ENCODE results near the gene PPP1R1B.

Gene PPP1R1B

GRCh38 chr17:39683295-39683939 lies 56.7 kb downstream of the PPP1R1B start:
- Histone ChIP-seq H3K27ac (ENCODE audit: low read length, poor library complexity, severe bottlenecking) (no peak overlapping the region), H3K79me1 (replicated peaks; ENCODE audit: low read length, poor library complexity, severe bottlenecking) (no peaks in the 10 kb centered on the region), H3K4me1 (ENCODE audit: control insufficient read depth, insufficient read depth, low read depth, low read length) (peaks cover 2% of the 10 kb centered on the region), H2BK120ac (ENCODE audit: low read depth, low read length) (no peak overlapping the region), H4K91ac (ENCODE audit: low read length) (no peak overlapping the region), H2BK5ac (ENCODE audit: low read depth, low read length, poor library complexity, severe bottlenecking) (no peak overlapping the region), H3K36me3 (ENCODE audit: control insufficient read depth in 1 of 2, insufficient read depth in 2 of 2, low read depth in 1 of 2, low read length in 2 of 2) (peaks cover 26 to 33% of the 10 kb centered on the region in 2 experiments), H3K9ac (ENCODE audit: low read length) (no peak overlapping the region), H3K4me2 (ENCODE audit: low read length, poor library complexity, severe bottlenecking) (no peak overlapping the region), H3K14ac (ENCODE audit: low read length in 2 of 2) (no peak overlapping the region), H3K4me3 (ENCODE audit: insufficient read depth in 1 of 2, low read depth in 1 of 2, low read length in 2 of 2) (no peak overlapping the region), H3K23ac (ENCODE audit: low read length in 2 of 2) (no peak overlapping the region), H2AK5ac (ENCODE audit: low read length, severe bottlenecking) (no peak overlapping the region), H3K27me3 (ENCODE audit: control insufficient read depth in 1 of 2, insufficient read depth in 1 of 2, low read length in 2 of 2) (no peaks in the 10 kb centered on the region), H3K18ac (ENCODE audit: low read depth in 1 of 2, low read length in 2 of 2) (no peak overlapping the region), H2AFZ (ENCODE audit: low read depth, low read length) (no peak overlapping the region), H2BK12ac (ENCODE audit: low read length in 2 of 2) (no peak overlapping the region), H3K9me3 (ENCODE audit: control insufficient read depth, low read length) (no peaks in the 10 kb centered on the region), H3K4ac (ENCODE audit: low read depth in 1 of 2, low read length in 2 of 2) (no peak overlapping the region), H4K8ac (ENCODE audit: low read length) (no peak overlapping the region), H2BK15ac (ENCODE audit: low read depth, poor library complexity, severe bottlenecking) (no peak overlapping the region)
- DNase-seq: no peak
- WGBS: 91% methylated on average over 8 of the region's 9 CpGs

GRCh38 chr17:39684369-39685192 lies 57.8 kb downstream of the PPP1R1B start:
- H3K18ac ChIP-seq (ENCODE audit: low read depth in 1 of 2, low read length in 2 of 2): no peak overlapping the region
- H3K36me3 ChIP-seq (ENCODE audit: control insufficient read depth in 1 of 2, insufficient read depth in 2 of 2, low read depth in 1 of 2, low read length in 2 of 2): peaks cover 26 to 27% of the 10 kb centered on the region in 2 experiments
- H3K4me1 ChIP-seq (ENCODE audit: control insufficient read depth, insufficient read depth, low read depth, low read length): peaks cover 4% of the 10 kb centered on the region
- H3K14ac ChIP-seq (ENCODE audit: low read length in 2 of 2): no peak overlapping the region
- no peak overlapping the region for H4K91ac ChIP-seq (ENCODE audit: low read length)
- H2BK120ac ChIP-seq (ENCODE audit: low read depth, low read length): no peak overlapping the region
- H4K8ac ChIP-seq (ENCODE audit: low read length): no peak overlapping the region
- H3K9ac ChIP-seq (ENCODE audit: low read length): no peak overlapping the region
- H2BK12ac ChIP-seq (ENCODE audit: low read length in 2 of 2): no peak overlapping the region
- no peak overlapping the region for H2AFZ ChIP-seq (ENCODE audit: low read depth, low read length)
- WGBS: 95% methylated on average over 12 of the region's 12 CpGs
- no peak overlapping the region for H3K27ac ChIP-seq (ENCODE audit: low read length, poor library complexity, severe bottlenecking)
- no peak overlapping the region for H3K4me3 ChIP-seq (ENCODE audit: insufficient read depth in 1 of 2, low read depth in 1 of 2, low read length in 2 of 2)
- no peak overlapping the region for H3K23ac ChIP-seq (ENCODE audit: low read length in 2 of 2)
- no peak overlapping the region for H3K4ac ChIP-seq (ENCODE audit: low read depth in 1 of 2, low read length in 2 of 2)
- H2BK15ac ChIP-seq (ENCODE audit: low read depth, poor library complexity, severe bottlenecking): no peak overlapping the region
- no peak overlapping the region for H3K4me2 ChIP-seq (ENCODE audit: low read length, poor library complexity, severe bottlenecking)
- no peaks in the 10 kb centered on the region for H3K27me3 ChIP-seq (ENCODE audit: control insufficient read depth in 1 of 2, insufficient read depth in 1 of 2, low read length in 2 of 2)
- DNase-seq: no peak
- H3K79me1 ChIP-seq (replicated peaks; ENCODE audit: low read length, poor library complexity, severe bottlenecking): no peaks in the 10 kb centered on the region
- H2BK5ac ChIP-seq (ENCODE audit: low read depth, low read length, poor library complexity, severe bottlenecking): no peak overlapping the region
- no peaks in the 10 kb centered on the region for H3K9me3 ChIP-seq (ENCODE audit: control insufficient read depth, low read length)
- H2AK5ac ChIP-seq (ENCODE audit: low read length, severe bottlenecking): no peak overlapping the region
